Measurements from ENCODE around the gene IFNL4. TPM values are rescaled to one million over a fixed set of nuclear protein-coding genes. Genes with fewer than 3 reads are reported as not detected.
A peak's percentile ranks its signal among the peaks of the same experiment; 100 is the strongest.
"Not testable (repeated sequence)": the region's sequence is repeated elsewhere in the genome, so short reads cannot be mapped to it uniquely, and the experiment has no call there.

Gene IFNL4
- total RNA-seq, 1 donor from 2014 or later, result not detected

- no peak for DNase-seq (ENCODE audit: low read depth)
Measured at GRCh38 chr19:39257227-39257626, 8.6 kb upstream of the IFNL4 start.

GRCh38 chr19:39254531-39255345 lies 6.1 kb upstream of the IFNL4 start:
- no peak for DNase-seq (ENCODE audit: low read depth)

- DNase-seq (ENCODE audit: low read depth), result no peak
Measured at GRCh38 chr19:39253374-39254149, 4.9 kb upstream of the IFNL4 start.

- no peak for DNase-seq (ENCODE audit: low read depth)
Measured at GRCh38 chr19:39252458-39252857, 3.8 kb upstream of the IFNL4 start.

- DNase-seq (ENCODE audit: low read depth), result no peak
Measured at GRCh38 chr19:39251846-39252245, 3.2 kb upstream of the IFNL4 start.

GRCh38 chr19:39251081-39251480 lies 2.4 kb upstream of the IFNL4 start:
- no peak for DNase-seq (ENCODE audit: low read depth)

GRCh38 chr19:39247701-39248664 lies 673 bp downstream of the IFNL4 start:
- no peak for DNase-seq (ENCODE audit: low read depth)

GRCh38 chr19:39246951-39247669 lies 1.5 kb downstream of the IFNL4 start:
- no peak for DNase-seq (ENCODE audit: low read depth)

- DNase-seq (ENCODE audit: low read depth), result not testable (repeated sequence)
Measured at GRCh38 chr19:39245166-39245565, 3.5 kb downstream of the IFNL4 start.

- DNase-seq (ENCODE audit: low read depth), result not testable (repeated sequence)
Measured at GRCh38 chr19:39244410-39245100, 4.1 kb downstream of the IFNL4 start, which contains the start of gene IFNL3. IFNL3 (minus strand) TSS chr19:39245006; CDS start chr19:39244967, 39 bp downstream.

GRCh38 chr19:39243741-39244140 lies 4.9 kb downstream of the IFNL4 start:
- not testable (repeated sequence) for DNase-seq (ENCODE audit: low read depth)

- DNase-seq (ENCODE audit: low read depth), result no peak
Measured at GRCh38 chr19:39240421-39240820, 8.2 kb downstream of the IFNL4 start.

GRCh38 chr19:39238944-39239343 lies 9.7 kb downstream of the IFNL4 start:
- DNase-seq (ENCODE audit: low read depth), result no peak

- no peak for DNase-seq (ENCODE audit: low read depth)
Measured at GRCh38 chr19:39238209-39238608, 10.4 kb downstream of the IFNL4 start.

- peak; percentile 18 for DNase-seq (ENCODE audit: low read depth)
Measured at GRCh38 chr19:39237200-39238184, 11.2 kb downstream of the IFNL4 start.

GRCh38 chr19:39236527-39236926 lies 12.1 kb downstream of the IFNL4 start:
- no peak for DNase-seq (ENCODE audit: low read depth)

GRCh38 chr19:39232708-39233107 lies 15.9 kb downstream of the IFNL4 start:
- no peak for DNase-seq (ENCODE audit: low read depth)

- no peak for DNase-seq (ENCODE audit: low read depth)
Measured at GRCh38 chr19:39230096-39230764, 18.4 kb downstream of the IFNL4 start.

GRCh38 chr19:39224910-39225309 lies 23.7 kb downstream of the IFNL4 start:
- no peak for DNase-seq (ENCODE audit: low read depth)
